Upper lobe of left lung (tissue), 4 donors: ENCODE measurements around the gene TPMT.

Experiments used
- POLR2A ChIP-seq, 4 donors: fragments of 450-650 bp; IDR thresholded peaks; one replicate each; pipeline ENCODE4 v1.5.1; 2016 to 2017; ENCODE audit warnings: antibody characterized with exemption in 4 of 4, mild to moderate bottlenecking in 2 of 4
- TF ChIP-seq, protein P1 (sequence below), 6 experiments: fragments of 450-650 bp in 4 of 6; fragments of 200-600 bp in 2 of 6; sonication (generic) in 2 of 6; IDR thresholded peaks; one replicate each; pipeline ENCODE4 v1.5.1; 2016 to 2019; ENCODE audit warnings: antibody characterized with exemption in 6 of 6

DNA sequence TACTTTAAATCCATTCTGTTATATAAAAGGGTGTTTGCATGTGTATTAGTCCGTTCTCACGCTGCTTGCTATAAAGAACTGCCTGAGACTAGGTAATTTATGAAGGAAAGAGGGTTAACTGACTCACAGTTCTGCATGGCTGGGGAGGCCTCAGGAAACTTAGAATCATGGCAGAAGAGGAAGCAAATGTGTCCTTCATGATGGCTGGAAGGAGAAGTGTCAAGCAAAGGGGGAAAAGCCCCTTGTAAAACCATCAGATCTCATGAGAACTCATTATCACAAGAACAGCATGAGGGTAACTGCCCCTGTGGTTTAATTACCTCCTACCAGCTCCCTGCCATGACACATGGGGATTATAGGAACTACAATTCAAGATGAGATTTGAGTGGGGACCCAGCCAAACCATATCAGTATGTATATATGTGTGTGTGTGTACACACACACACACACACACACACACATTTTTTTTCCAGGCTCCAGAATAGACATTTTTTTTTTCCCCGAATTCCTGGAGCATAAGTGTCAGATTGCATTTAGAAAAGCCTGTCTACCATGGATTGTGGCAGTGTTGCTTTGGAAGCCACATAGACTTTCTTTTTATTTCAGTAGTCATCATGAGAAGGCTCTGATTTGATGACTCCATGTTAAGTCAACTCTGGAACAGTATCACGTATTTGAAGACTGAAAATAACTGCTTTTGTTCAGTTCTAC lies 31.8 kb upstream of the TPMT start:
- TF ChIP-seq POLR2A (IDR thresholded peaks at IDR 0.05): no peak
- TF ChIP-seq, protein P1, sequence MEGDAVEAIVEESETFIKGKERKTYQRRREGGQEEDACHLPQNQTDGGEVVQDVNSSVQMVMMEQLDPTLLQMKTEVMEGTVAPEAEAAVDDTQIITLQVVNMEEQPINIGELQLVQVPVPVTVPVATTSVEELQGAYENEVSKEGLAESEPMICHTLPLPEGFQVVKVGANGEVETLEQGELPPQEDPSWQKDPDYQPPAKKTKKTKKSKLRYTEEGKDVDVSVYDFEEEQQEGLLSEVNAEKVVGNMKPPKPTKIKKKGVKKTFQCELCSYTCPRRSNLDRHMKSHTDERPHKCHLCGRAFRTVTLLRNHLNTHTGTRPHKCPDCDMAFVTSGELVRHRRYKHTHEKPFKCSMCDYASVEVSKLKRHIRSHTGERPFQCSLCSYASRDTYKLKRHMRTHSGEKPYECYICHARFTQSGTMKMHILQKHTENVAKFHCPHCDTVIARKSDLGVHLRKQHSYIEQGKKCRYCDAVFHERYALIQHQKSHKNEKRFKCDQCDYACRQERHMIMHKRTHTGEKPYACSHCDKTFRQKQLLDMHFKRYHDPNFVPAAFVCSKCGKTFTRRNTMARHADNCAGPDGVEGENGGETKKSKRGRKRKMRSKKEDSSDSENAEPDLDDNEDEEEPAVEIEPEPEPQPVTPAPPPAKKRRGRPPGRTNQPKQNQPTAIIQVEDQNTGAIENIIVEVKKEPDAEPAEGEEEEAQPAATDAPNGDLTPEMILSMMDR (IDR thresholded peaks at IDR 0.05): no peak
